Activated CD4-positive, alpha-beta T cell treated with anti-CD3 and anti-CD28 coated beads, Interleukin-2, amount 10 ng/mL, durations not matched to agents 7 days and 5 days (primary cell): ENCODE results near the gene MARCHF9. TPM values are rescaled to one million over a fixed set of nuclear protein-coding genes. Genes with fewer than 3 reads are reported as not detected.

Experiments used
- CTCF ChIA-PET: fragments of 350-600 bp; sonication (Branson Sonifier 250); formaldehyde crosslinking; loops from one replicate; lab custom pipeline; 2021; ENCODE audit warnings: antibody characterized with exemption; lab: Charles Lee
- POLR2A ChIA-PET: fragments of 350-600 bp; sonication (Branson Sonifier 250); formaldehyde crosslinking; loops from one replicate; lab custom pipeline; 2021; ENCODE audit warnings: antibody characterized with exemption; lab: Charles Lee
- DNase-seq: peaks from one replicate; pipeline ENCODE4 v3.0.0-alpha.2; 2020
- H3K27ac Mint-ChIP-seq: one replicate; pipeline ENCODE4 v1.8.0; 2021; ENCODE audit warnings: mild to moderate bottlenecking, moderate library complexity, mixed read lengths
- H3K27me3 Mint-ChIP-seq: one replicate; pipeline ENCODE4 v1.8.0; 2021; ENCODE audit warnings: mixed read lengths
- H3K36me3 Mint-ChIP-seq: one replicate; pipeline ENCODE4 v1.8.0; 2021; ENCODE audit warnings: low read depth, mixed read lengths
- H3K4me1 Mint-ChIP-seq: one replicate; pipeline ENCODE4 v1.8.0; 2021; ENCODE audit warnings: mixed read lengths
- H3K4me3 Mint-ChIP-seq: one replicate; pipeline ENCODE4 v1.8.0; 2021; ENCODE audit warnings: mild to moderate bottlenecking, moderate library complexity, mixed read lengths
- H3K9me3 Mint-ChIP-seq: one replicate; pipeline ENCODE4 v1.8.0; 2021; ENCODE audit warnings: mixed read lengths
- total RNA-seq, 2 experiments: library from RNA; stranded (reverse); gene quantifications; one replicate each; pipeline ENCODE4 v1.2.3, GENCODE V29; 2021

The MARCHF9 gene
- total RNA-seq, 2 experiments from 2014 or later = 23.7 to 27.2 TPM

GRCh38 chr12:57783466-57783801 is 28.5 kb downstream of the MARCHF9 start:
- peaks cover 17% of the 10 kb centered on the region for H3K36me3 Mint-ChIP-seq
- H3K4me3 Mint-ChIP-seq = peak overlapping the region; percentile 99
- peaks cover 3% of the 10 kb centered on the region for H3K9me3 Mint-ChIP-seq
- CTCF ChIA-PET = interaction anchor here (0.6 to 2.5 kb wide), 19 partner anchors 9 to 1145 kb away, joined by 3 to 14 read pairs (median 4); partner anchors contain the start of genes AVIL, EEF1AKMT3 and METTL1
- peaks cover 42% of the 10 kb centered on the region for H3K4me1 Mint-ChIP-seq
- no peak for DNase-seq
- H3K27me3 Mint-ChIP-seq = no peaks in the 10 kb centered on the region
- POLR2A ChIA-PET = no interaction called here
- H3K27ac Mint-ChIP-seq = peak overlapping the region; percentile 96

GRCh38 chr12:57783861-57784260 is 29.0 kb downstream of the MARCHF9 start:
- peaks cover 3% of the 10 kb centered on the region for H3K9me3 Mint-ChIP-seq
- peak overlapping the region; percentile 58 for H3K27ac Mint-ChIP-seq
- H3K4me3 Mint-ChIP-seq = peak overlapping the region; percentile 64
- H3K4me1 Mint-ChIP-seq = peaks cover 42% of the 10 kb centered on the region
- no peaks in the 10 kb centered on the region for H3K27me3 Mint-ChIP-seq
- ChIA-PET POLR2A (no interaction called here), CTCF (interaction anchor here (0.6 to 2.3 kb wide), 6 partner anchors 9 to 1145 kb away, joined by 4 to 14 read pairs (median 6); partner anchors contain the start of gene AVIL)
- H3K36me3 Mint-ChIP-seq = peaks cover 19% of the 10 kb centered on the region
- DNase-seq = no peak

- H3K36me3 Mint-ChIP-seq = peaks cover 46% of the 10 kb centered on the region
- no peak overlapping the region for H3K4me3 Mint-ChIP-seq
- H3K27ac Mint-ChIP-seq = no peak overlapping the region
Measured at GRCh38 chr12:57793920-57794319, 39.0 kb downstream of the MARCHF9 start.

GRCh38 chr12:57795354-57795753 is 40.5 kb downstream of the MARCHF9 start:
- Mint-ChIP-seq H3K4me3 (no peak overlapping the region), H3K27me3 (no peaks in the 10 kb centered on the region), H3K27ac (no peak overlapping the region), H3K4me1 (peaks cover 4% of the 10 kb centered on the region), H3K9me3 (no peaks in the 10 kb centered on the region), H3K36me3 (peaks cover 43% of the 10 kb centered on the region)
- ChIA-PET CTCF (interaction anchor here (2.7 kb wide), 1 partner anchor 8 kb away, joined by 7 read pairs; no protein-coding TSS in a partner anchor), POLR2A (no interaction called here)
- no peak for DNase-seq

More at GRCh38 chr12:57793920-57794319, 39.0 kb downstream of the MARCHF9 start:
- Mint-ChIP-seq H3K4me1 (peaks cover 4% of the 10 kb centered on the region), H3K27me3 (no peaks in the 10 kb centered on the region), H3K9me3 (no peaks in the 10 kb centered on the region)
- ChIA-PET CTCF (interaction anchor here (0.7 to 3.1 kb wide), 5 partner anchors 8 to 180 kb away, joined by 3 to 14 read pairs (median 3); partner anchors contain the start of gene TSFM), POLR2A (no interaction called here)
- no peak for DNase-seq

- H3K4me3 Mint-ChIP-seq = no peak overlapping the region
Measured at GRCh38 chr12:57796996-57797395, 42.1 kb downstream of the MARCHF9 start.

GRCh38 chr12:57797933-57798332 is 43.0 kb downstream of the MARCHF9 start:
- POLR2A ChIA-PET = no interaction called here
- Mint-ChIP-seq H3K9me3 (no peaks in the 10 kb centered on the region), H3K27ac (no peak overlapping the region), H3K4me3 (no peak overlapping the region), H3K4me1 (peaks cover 1% of the 10 kb centered on the region), H3K36me3 (peaks cover 35% of the 10 kb centered on the region), H3K27me3 (no peaks in the 10 kb centered on the region)
- no peak for DNase-seq
- CTCF ChIA-PET = interaction anchor here (1.8 to 2.7 kb wide), 3 partner anchors 11 to 16 kb away, joined by 5 to 9 read pairs (median 7); partner anchors contain the start of gene TSFM

More at GRCh38 chr12:57796996-57797395, 42.1 kb downstream of the MARCHF9 start:
- Mint-ChIP-seq H3K36me3 (peaks cover 41% of the 10 kb centered on the region), H3K4me1 (peaks cover 3% of the 10 kb centered on the region), H3K27ac (no peak overlapping the region), H3K9me3 (no peaks in the 10 kb centered on the region), H3K27me3 (no peaks in the 10 kb centered on the region)
- no peak for DNase-seq
- POLR2A ChIA-PET = no interaction called here
- CTCF ChIA-PET = interaction anchor here (1.6 to 2.7 kb wide), 3 partner anchors 10 to 16 kb away, joined by 3 to 9 read pairs (median 7); partner anchors contain the start of gene TSFM

GRCh38 chr12:57800965-57801364 is 46.1 kb downstream of the MARCHF9 start:
- no peaks in the 10 kb centered on the region for H3K9me3 Mint-ChIP-seq
- POLR2A ChIA-PET = no interaction called here
- peaks cover 17% of the 10 kb centered on the region for H3K36me3 Mint-ChIP-seq
- H3K4me3 Mint-ChIP-seq = no peak overlapping the region
- no peaks in the 10 kb centered on the region for H3K27me3 Mint-ChIP-seq
- CTCF ChIA-PET = interaction anchor here (1.0 to 3.1 kb wide), 4 partner anchors 8 to 104 kb away, joined by 3 to 27 read pairs (median 4); no protein-coding TSS in a partner anchor
- DNase-seq = no peak
- H3K27ac Mint-ChIP-seq = no peak overlapping the region
- no peaks in the 10 kb centered on the region for H3K4me1 Mint-ChIP-seq

- H3K9me3 Mint-ChIP-seq = no peaks in the 10 kb centered on the region
- H3K4me3 Mint-ChIP-seq = no peak overlapping the region
- H3K4me1 Mint-ChIP-seq = no peaks in the 10 kb centered on the region
- ChIA-PET CTCF (interaction anchor here (1.2 to 3.1 kb wide), 12 partner anchors 9 to 102 kb away, joined by 3 to 27 read pairs (median 6); partner anchors contain the start of genes AVIL and TSFM), POLR2A (no interaction called here)
- no peak for DNase-seq
- peaks cover 5% of the 10 kb centered on the region for H3K36me3 Mint-ChIP-seq
- no peak overlapping the region for H3K27ac Mint-ChIP-seq
- H3K27me3 Mint-ChIP-seq = no peaks in the 10 kb centered on the region
Measured at GRCh38 chr12:57802607-57803006, 47.7 kb downstream of the MARCHF9 start.

GRCh38 chr12:57803319-57803893 is 48.5 kb downstream of the MARCHF9 start:
- POLR2A ChIA-PET = no interaction called here
- Mint-ChIP-seq H3K36me3 (peaks cover 5% of the 10 kb centered on the region), H3K4me1 (no peaks in the 10 kb centered on the region), H3K4me3 (no peak overlapping the region), H3K9me3 (no peaks in the 10 kb centered on the region), H3K27ac (no peak overlapping the region), H3K27me3 (no peaks in the 10 kb centered on the region)
- CTCF ChIA-PET = interaction anchor here (0.9 to 3.1 kb wide), 13 partner anchors 9 to 101 kb away, joined by 3 to 27 read pairs (median 6); partner anchors contain the start of genes AVIL and TSFM
- DNase-seq = peak; percentile 51

GRCh38 chr12:57806677-57807076 is 51.8 kb downstream of the MARCHF9 start:
- H3K4me3 Mint-ChIP-seq = no peak overlapping the region
- CTCF ChIA-PET = interaction anchor here (0.6 to 1.5 kb wide), 3 partner anchors 11 to 100 kb away, joined by 3 to 4 read pairs (median 3); partner anchors contain the start of gene AVIL
- H3K27ac Mint-ChIP-seq = no peak overlapping the region
- H3K4me1 Mint-ChIP-seq = no peaks in the 10 kb centered on the region
- DNase-seq = no peak
- POLR2A ChIA-PET = no interaction called here
- H3K9me3 Mint-ChIP-seq = no peaks in the 10 kb centered on the region
- no peaks in the 10 kb centered on the region for H3K27me3 Mint-ChIP-seq
- peaks cover 3% of the 10 kb centered on the region for H3K36me3 Mint-ChIP-seq

GRCh38 chr12:57807285-57807684 is 52.4 kb downstream of the MARCHF9 start:
- Mint-ChIP-seq H3K4me1 (no peaks in the 10 kb centered on the region), H3K4me3 (no peak overlapping the region), H3K9me3 (no peaks in the 10 kb centered on the region), H3K36me3 (peaks cover 3% of the 10 kb centered on the region), H3K27ac (no peak overlapping the region), H3K27me3 (no peaks in the 10 kb centered on the region)
- CTCF ChIA-PET = interaction anchor here (0.6 to 1.5 kb wide), 3 partner anchors 11 to 100 kb away, joined by 3 to 4 read pairs (median 3); partner anchors contain the start of gene AVIL
- no peak for DNase-seq
- POLR2A ChIA-PET = no interaction called here

GRCh38 chr12:57808351-57808750 is 53.4 kb downstream of the MARCHF9 start:
- peaks cover 3% of the 10 kb centered on the region for H3K36me3 Mint-ChIP-seq
- no peaks in the 10 kb centered on the region for H3K9me3 Mint-ChIP-seq
- POLR2A ChIA-PET = no interaction called here

GRCh38 chr12:57809425-57809824 is 54.5 kb downstream of the MARCHF9 start:
- POLR2A ChIA-PET = no interaction called here
- no peaks in the 10 kb centered on the region for H3K9me3 Mint-ChIP-seq
- CTCF ChIA-PET = interaction anchor here (1.6 kb wide), 1 partner anchor 94 kb away, joined by 3 read pairs; no protein-coding TSS in a partner anchor
- H3K27me3 Mint-ChIP-seq = no peaks in the 10 kb centered on the region
- peaks cover 3% of the 10 kb centered on the region for H3K36me3 Mint-ChIP-seq
- no peak for DNase-seq
- no peak overlapping the region for H3K4me3 Mint-ChIP-seq
- H3K27ac Mint-ChIP-seq = no peak overlapping the region
- no peaks in the 10 kb centered on the region for H3K4me1 Mint-ChIP-seq

More at GRCh38 chr12:57808351-57808750, 53.4 kb downstream of the MARCHF9 start:
- no peak overlapping the region for H3K4me3 Mint-ChIP-seq
- H3K27me3 Mint-ChIP-seq = no peaks in the 10 kb centered on the region
- H3K27ac Mint-ChIP-seq = no peak overlapping the region
- CTCF ChIA-PET = interaction anchor here (0.7 to 1.6 kb wide), 4 partner anchors 10 to 95 kb away, joined by 3 to 5 read pairs (median 3); partner anchors contain the start of gene AVIL
- DNase-seq = no peak
- H3K4me1 Mint-ChIP-seq = no peaks in the 10 kb centered on the region
